Activated naive CD8-positive, alpha-beta T cell treated with anti-CD3 and anti-CD28 coated beads, Interleukin-2, amount 10 ng/mL, durations not matched to agents 7 days and 5 days (primary cell): ENCODE data around the gene TMEM178A. TPM values are rescaled to one million over a fixed set of nuclear protein-coding genes. Genes with fewer than 3 reads are reported as not detected.
"Not testable (repeated sequence)": the region's sequence is repeated elsewhere in the genome, so short reads cannot be mapped to it uniquely, and the experiment has no call there.

Experiments
- ATAC-seq: fragments of 150-1000 bp; cut with Tn5 transposase; one replicate; pipeline ENCODE4 v1.10.0; 2021; ENCODE audit warnings: low read depth, moderate library complexity
- POLR2A ChIA-PET: fragments of 350-600 bp; sonication (Branson Sonifier 250); formaldehyde crosslinking; loops from one replicate; lab custom pipeline; 2021; ENCODE audit warnings: antibody characterized with exemption; lab: Charles Lee
- DNase-seq: peaks from one replicate; pipeline ENCODE4 v3.0.0; 2021
- H3K27ac Mint-ChIP-seq: one replicate; pipeline ENCODE4 v1.8.0; 2022; ENCODE audit warnings: mild to moderate bottlenecking, mixed read lengths
- H3K27me3 Mint-ChIP-seq: one replicate; pipeline ENCODE4 v1.8.0; 2022; ENCODE audit warnings: mild to moderate bottlenecking, moderate library complexity, mixed read lengths
- H3K36me3 Mint-ChIP-seq: one replicate; pipeline ENCODE4 v1.8.0; 2021; ENCODE audit warnings: mild to moderate bottlenecking, mixed read lengths
- H3K4me1 Mint-ChIP-seq: one replicate; pipeline ENCODE4 v1.8.0; 2021; ENCODE audit warnings: mixed read lengths
- H3K4me3 Mint-ChIP-seq: one replicate; pipeline ENCODE4 v1.8.0; 2022; ENCODE audit warnings: mild to moderate bottlenecking, moderate library complexity, mixed read lengths
- H3K9me3 Mint-ChIP-seq: one replicate; pipeline ENCODE4 v1.8.0; 2021; ENCODE audit warnings: mixed read lengths
- total RNA-seq, 2 experiments: library from RNA; stranded (reverse); gene quantifications; one replicate each; pipeline ENCODE4 v1.2.3, GENCODE V29; 2021

TMEM178A gene
- total RNA-seq, 2 experiments from 2014 or later, result 0.17 to 0.23 TPM

DNA sequence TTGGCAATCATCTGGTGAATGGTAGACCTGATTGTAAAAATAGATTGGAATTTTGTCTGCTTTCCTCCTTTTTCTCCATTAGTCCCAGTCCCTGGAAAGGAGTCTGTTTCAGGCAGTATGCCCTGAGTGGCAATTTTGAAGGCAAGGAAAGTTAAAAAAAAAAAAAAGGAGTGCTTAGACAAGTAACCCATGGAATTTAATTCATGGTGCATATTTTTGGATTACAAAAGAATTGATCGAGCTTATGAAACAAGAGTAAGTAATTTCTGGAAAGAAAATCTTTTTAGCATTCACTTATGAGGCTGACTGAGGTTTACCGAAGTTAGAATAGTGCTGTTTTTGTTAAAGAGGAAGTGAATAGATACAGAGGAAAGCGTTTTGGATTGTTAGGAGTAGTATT, 29.4 kb upstream of the TMEM178A start:
- Mint-ChIP-seq H3K4me3 (no peak overlapping the region), H3K4me1 (no peaks in the 10 kb centered on the region), H3K27me3 (no peaks in the 10 kb centered on the region), H3K36me3 (no peaks in the 10 kb centered on the region), H3K9me3 (no peaks in the 10 kb centered on the region), H3K27ac (no peak overlapping the region)
- POLR2A ChIA-PET, result no interaction called here
- ATAC-seq (no peak), DNase-seq (no peak)

DNA sequence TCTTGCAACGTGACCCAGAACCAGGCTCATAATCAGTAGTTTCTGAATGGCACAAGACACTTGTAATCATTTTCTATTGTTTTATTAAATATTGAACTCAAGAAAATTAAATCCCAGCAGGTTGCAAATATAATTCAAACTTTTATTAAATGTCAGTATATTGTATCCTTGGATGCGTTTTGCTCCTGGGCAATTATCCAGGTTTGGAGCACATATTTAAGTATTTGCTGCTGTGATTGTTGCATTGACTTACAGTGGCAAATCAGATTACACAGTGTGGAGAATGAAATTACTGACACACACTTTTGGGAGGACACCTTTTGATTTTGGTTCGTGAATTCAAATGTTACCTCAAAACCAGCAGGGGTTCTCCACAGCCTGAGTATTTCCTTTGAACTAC, 27.1 kb upstream of the TMEM178A start:
- no peaks in the 10 kb centered on the region for H3K9me3 Mint-ChIP-seq
- H3K27me3 Mint-ChIP-seq, result no peaks in the 10 kb centered on the region
- H3K36me3 Mint-ChIP-seq, result no peaks in the 10 kb centered on the region
- POLR2A ChIA-PET, result no interaction called here
- DNase-seq (no peak), ATAC-seq (no peak)
- no peak overlapping the region for H3K4me3 Mint-ChIP-seq
- H3K4me1 Mint-ChIP-seq, result no peaks in the 10 kb centered on the region
- H3K27ac Mint-ChIP-seq, result no peak overlapping the region

DNA sequence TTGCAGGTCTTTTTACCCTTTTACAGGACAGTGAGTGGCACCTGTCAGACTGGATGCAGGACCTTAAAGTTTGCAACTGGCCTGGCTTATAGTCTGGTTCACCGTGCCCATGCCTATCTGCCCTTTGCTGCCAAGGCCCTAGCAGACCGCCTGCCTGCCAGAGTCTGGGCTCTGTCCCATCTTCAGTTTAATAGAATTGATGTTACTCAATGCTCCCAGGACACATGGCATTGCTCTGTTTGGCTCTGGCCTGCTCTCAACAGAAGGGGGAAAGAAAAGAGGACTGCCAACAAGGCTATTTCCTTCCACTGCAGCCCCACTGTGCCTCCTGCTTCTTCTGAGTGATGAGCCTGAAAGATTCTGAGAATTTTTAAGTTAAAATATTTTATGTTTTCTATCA, 25.6 kb upstream of the TMEM178A start:
- H3K4me1 Mint-ChIP-seq, result no peaks in the 10 kb centered on the region
- ATAC-seq, result no peak
- H3K4me3 Mint-ChIP-seq, result no peak overlapping the region
- POLR2A ChIA-PET, result no interaction called here
- DNase-seq, result no peak
- no peaks in the 10 kb centered on the region for H3K9me3 Mint-ChIP-seq
- H3K36me3 Mint-ChIP-seq, result no peaks in the 10 kb centered on the region
- H3K27ac Mint-ChIP-seq, result no peak overlapping the region
- H3K27me3 Mint-ChIP-seq, result no peaks in the 10 kb centered on the region

DNA sequence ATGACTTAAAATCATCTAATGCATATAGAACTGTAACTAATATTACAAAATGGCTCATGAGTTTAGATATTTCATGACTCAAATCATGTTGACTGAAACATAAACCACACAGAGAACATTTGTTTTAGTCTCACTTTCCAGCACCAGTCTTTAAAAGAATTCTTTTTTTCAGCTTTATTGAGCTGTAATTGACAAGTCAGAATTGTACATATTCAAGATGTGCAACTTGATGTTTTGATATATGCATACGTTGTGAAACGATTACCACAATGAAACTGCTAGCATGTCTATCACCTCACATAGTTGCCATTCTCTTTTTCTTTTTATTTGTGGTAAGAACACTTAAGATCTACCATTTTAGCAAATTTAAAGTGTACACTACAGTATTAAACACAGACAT, 25.0 kb upstream of the TMEM178A start:
- Mint-ChIP-seq H3K4me3 (no peak overlapping the region), H3K27ac (no peak overlapping the region), H3K27me3 (no peaks in the 10 kb centered on the region), H3K9me3 (no peaks in the 10 kb centered on the region), H3K4me1 (no peaks in the 10 kb centered on the region), H3K36me3 (no peaks in the 10 kb centered on the region)
- ATAC-seq, result no peak
- POLR2A ChIA-PET, result no interaction called here
- DNase-seq, result no peak

DNA sequence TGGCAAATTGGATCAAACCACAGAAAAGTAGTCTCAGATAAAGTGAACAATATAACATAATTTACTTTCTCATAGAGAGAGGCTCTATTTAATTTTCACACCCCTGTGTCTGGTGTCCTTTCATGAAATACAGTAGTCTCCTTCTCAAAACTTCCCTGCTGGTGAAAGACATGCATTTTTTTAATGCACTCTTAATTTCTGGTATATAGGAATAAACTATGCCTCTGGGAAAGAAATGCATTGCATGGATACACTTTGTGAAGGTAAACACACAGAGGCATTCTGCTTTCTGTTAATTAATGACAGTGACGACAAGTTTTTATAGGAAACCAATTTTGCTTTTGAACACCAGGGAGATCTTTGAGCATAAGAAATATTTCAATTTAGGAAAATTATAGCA, 24.1 kb upstream of the TMEM178A start:
- no peak for DNase-seq
- no peak overlapping the region for H3K4me3 Mint-ChIP-seq
- ATAC-seq, result no peak
- H3K27me3 Mint-ChIP-seq, result no peaks in the 10 kb centered on the region
- H3K27ac Mint-ChIP-seq, result no peak overlapping the region
- POLR2A ChIA-PET, result no interaction called here
- H3K36me3 Mint-ChIP-seq, result no peaks in the 10 kb centered on the region
- H3K4me1 Mint-ChIP-seq, result no peaks in the 10 kb centered on the region
- H3K9me3 Mint-ChIP-seq, result no peaks in the 10 kb centered on the region

DNA sequence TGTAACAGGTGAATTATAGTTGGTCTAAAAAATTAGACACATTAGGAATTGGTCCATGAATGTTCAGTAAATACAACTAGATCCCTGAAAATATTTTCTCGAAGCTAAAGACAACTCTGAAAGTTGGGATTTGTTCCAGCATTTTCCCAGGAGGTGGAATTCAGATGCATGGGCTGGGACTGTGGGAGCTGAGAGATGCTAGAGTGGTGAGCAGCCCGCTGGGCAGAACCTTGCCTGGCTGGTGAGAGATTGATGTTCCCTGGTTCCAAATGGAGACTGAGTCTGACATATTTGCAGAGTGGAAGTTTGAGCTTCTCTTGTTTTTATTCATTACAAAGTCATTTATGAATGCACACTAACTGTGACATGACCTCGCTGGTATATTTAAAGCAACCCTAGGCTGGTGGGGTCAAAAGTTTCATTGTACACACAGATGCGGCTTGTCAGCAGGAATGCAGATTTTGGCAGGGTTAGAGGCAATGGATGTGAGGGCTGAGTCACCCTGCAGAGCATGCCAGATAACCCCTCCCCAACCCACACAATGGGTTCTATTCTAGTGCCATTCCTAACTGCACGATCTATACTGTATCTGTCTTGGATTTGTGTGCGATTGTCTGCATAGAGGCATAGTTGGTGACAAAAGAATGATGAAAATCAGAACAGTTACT, 23.5 kb upstream of the TMEM178A start:
- POLR2A ChIA-PET, result no interaction called here
- DNase-seq (no peak), ATAC-seq (no peak)
- no peaks in the 10 kb centered on the region for H3K27me3 Mint-ChIP-seq
- no peak overlapping the region for H3K27ac Mint-ChIP-seq
- H3K4me1 Mint-ChIP-seq, result no peaks in the 10 kb centered on the region
- no peaks in the 10 kb centered on the region for H3K36me3 Mint-ChIP-seq
- H3K4me3 Mint-ChIP-seq, result no peak overlapping the region
- H3K9me3 Mint-ChIP-seq, result no peaks in the 10 kb centered on the region

DNA sequence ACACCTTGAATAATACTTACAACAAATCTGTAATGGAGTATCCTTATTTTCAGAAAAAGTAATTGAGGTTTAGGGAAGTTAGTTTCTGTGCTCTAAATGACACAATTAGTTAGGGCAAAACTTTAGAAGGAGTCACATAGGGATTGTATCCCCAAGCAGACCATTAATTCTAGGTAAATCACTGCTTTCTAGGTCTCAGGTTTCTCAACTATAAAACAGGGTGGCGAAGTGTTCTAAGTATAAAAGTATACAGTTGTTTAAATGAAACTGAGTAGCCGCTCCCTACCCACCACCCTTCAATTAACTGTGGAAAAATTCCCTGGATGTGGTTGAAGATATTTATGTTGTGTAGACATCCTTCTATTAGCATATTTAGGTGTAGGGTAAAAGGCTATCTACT, 19.9 kb upstream of the TMEM178A start:
- ATAC-seq, result no peak
- Mint-ChIP-seq H3K4me1 (no peaks in the 10 kb centered on the region), H3K27me3 (no peaks in the 10 kb centered on the region), H3K36me3 (no peaks in the 10 kb centered on the region), H3K9me3 (no peaks in the 10 kb centered on the region), H3K4me3 (no peak overlapping the region), H3K27ac (no peak overlapping the region)
- POLR2A ChIA-PET, result no interaction called here
- no peak for DNase-seq

DNA sequence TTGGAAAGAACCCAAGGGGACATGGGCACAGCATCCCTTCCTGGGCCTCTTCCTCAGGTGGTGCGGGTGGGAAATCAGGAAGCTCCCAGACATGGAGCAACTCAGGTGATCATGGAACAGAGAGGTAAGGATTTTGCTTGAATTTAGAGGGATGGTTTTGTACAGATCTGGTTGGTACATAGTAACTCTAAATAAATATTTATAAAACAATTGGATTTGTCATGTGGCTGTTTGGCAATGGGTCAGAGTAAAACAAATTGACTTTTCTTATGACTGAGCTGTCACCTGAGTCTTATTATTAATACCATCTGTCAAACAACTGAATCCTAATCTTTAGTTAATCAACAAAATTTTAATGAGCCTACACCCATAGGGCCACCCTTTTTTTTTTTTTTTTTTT, 19.4 kb upstream of the TMEM178A start:
- DNase-seq (no peak), ATAC-seq (no peak)
- H3K27me3 Mint-ChIP-seq, result no peaks in the 10 kb centered on the region
- H3K27ac Mint-ChIP-seq, result no peak overlapping the region
- H3K4me3 Mint-ChIP-seq, result no peak overlapping the region
- no peaks in the 10 kb centered on the region for H3K36me3 Mint-ChIP-seq
- H3K9me3 Mint-ChIP-seq, result no peaks in the 10 kb centered on the region
- no peaks in the 10 kb centered on the region for H3K4me1 Mint-ChIP-seq
- POLR2A ChIA-PET, result no interaction called here

DNA sequence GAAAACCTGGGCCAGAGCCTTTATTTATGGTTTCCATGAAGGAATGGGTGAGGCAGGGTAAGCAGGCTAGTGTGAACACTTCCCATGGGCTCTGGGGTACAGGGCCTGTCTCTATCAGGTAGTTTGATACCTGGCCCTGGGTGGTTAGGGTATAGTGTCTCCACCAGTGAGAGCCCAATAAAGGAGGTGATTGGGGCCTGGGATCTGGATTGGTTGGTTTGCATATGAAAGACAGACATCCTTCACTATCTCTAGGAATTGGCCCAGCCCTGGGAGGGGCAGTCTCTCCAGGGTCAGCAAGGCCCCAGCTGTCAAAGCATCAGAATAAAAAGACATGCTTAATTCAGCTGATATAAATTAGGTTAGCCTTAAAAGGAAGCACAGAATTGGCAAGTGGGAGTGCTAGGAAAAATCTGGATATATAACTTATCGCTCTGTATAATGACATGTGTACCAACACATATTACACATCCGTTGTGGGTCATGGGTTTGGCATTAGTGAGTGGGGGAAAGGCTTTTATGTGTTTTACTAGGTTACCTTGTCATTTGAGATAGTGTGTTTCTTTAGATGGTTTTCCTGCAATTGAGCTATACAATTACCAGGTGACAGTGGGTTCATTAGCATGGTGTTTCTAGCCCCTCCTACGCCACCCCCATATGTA, 18.5 kb upstream of the TMEM178A start:
- POLR2A ChIA-PET, result no interaction called here
- Mint-ChIP-seq H3K4me3 (no peak overlapping the region), H3K27ac (no peak overlapping the region), H3K27me3 (no peaks in the 10 kb centered on the region), H3K4me1 (no peaks in the 10 kb centered on the region), H3K36me3 (no peaks in the 10 kb centered on the region), H3K9me3 (no peaks in the 10 kb centered on the region)
- DNase-seq, result no peak
- no peak for ATAC-seq

DNA sequence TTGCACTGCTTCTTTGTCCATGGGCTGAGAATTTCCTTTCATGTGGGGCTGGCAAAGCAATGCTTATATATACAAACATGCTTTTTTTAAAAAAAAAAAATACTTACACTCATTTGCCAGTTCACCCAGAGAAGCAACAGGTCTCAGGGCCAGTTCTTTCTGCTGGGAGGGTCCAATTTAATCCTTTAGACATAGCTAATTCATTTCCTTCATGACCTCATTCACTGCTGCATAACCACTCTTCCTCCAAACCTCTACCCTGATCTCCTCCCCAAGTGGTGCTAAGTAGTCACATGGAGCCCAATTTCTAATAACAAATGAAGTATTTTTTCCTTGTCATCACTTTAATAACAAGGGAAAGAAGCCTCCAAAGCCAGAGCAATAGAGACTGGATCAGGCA, 17.1 kb upstream of the TMEM178A start:
- ATAC-seq, result no peak
- Mint-ChIP-seq H3K27ac (no peak overlapping the region), H3K4me3 (no peak overlapping the region), H3K36me3 (no peaks in the 10 kb centered on the region), H3K27me3 (no peaks in the 10 kb centered on the region), H3K4me1 (no peaks in the 10 kb centered on the region), H3K9me3 (peaks cover 4% of the 10 kb centered on the region)
- POLR2A ChIA-PET, result no interaction called here
- DNase-seq, result no peak

DNA sequence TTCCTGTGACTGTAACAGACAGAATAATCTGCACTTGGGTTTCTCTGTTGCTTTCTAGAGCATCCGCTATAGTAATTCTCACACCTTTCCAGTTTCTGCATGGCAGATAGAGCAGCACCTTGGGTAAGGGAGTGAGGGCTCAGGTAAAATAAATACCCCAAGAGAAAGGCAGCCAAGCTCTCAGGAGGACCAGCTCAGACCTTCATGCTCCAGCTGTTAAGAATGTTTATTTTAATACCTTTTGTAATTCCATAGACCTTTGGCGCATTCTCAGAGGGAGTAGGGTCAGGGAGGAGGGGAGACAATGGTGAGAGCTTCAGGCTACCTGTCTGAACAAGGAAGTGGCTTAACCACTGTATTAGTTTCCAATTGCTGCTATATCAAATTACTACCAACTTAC, 16.2 kb upstream of the TMEM178A start:
- Mint-ChIP-seq H3K9me3 (peaks cover 7% of the 10 kb centered on the region), H3K36me3 (no peaks in the 10 kb centered on the region), H3K27ac (no peak overlapping the region), H3K27me3 (peaks cover 3% of the 10 kb centered on the region), H3K4me1 (no peaks in the 10 kb centered on the region), H3K4me3 (no peak overlapping the region)
- POLR2A ChIA-PET, result no interaction called here
- DNase-seq, result no peak
- no peak for ATAC-seq

DNA sequence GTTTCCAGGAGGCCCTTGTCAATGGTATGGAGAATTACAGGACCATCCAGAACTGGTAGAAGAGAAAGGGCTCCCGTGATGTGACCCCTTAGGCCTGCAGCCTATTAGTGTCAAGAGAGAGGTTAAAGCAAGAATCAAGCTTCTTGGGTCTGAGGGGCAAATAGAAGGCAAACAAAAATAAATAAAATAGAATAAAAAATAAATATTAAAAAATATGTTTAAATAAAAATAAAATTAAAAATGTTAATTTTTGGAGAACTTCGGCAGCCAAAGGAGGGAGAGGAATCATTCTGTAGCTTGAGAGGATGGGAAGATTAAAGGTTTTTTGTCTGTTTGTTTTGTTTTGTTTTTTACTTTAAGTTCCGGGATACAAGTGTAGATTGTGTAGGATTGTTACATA, 15.2 kb upstream of the TMEM178A start:
- DNase-seq, result no peak
- Mint-ChIP-seq H3K4me3 (no peak overlapping the region), H3K4me1 (no peaks in the 10 kb centered on the region), H3K27ac (no peak overlapping the region), H3K36me3 (no peaks in the 10 kb centered on the region), H3K27me3 (peaks cover 3% of the 10 kb centered on the region), H3K9me3 (peaks cover 9% of the 10 kb centered on the region)
- no peak for ATAC-seq
- POLR2A ChIA-PET, result no interaction called here

DNA sequence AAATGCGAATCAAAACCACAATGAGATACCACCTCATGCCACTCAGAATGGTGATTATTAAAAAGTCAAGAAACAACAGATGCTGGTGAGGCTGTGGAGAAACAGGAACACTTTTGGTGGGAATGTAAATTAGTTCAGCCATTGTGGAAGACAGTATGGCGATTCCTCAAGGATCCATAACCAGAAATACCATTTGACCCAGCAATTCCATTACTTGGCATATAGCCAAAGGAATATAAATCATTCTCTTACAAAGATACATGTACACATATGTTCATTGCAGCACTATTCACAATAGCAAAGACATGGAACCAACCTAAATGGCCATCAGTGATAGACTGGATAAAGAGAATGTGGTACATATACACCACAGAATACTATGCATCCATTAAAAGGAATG, 9.5 kb upstream of the TMEM178A start:
- H3K4me3 Mint-ChIP-seq, POLR2A ChIA-PET, H3K9me3 Mint-ChIP-seq, H3K36me3 Mint-ChIP-seq, H3K27ac Mint-ChIP-seq, DNase-seq, ATAC-seq, H3K4me1 Mint-ChIP-seq: not testable (repeated sequence)
- H3K27me3 Mint-ChIP-seq, result peaks cover 17% of the 10 kb centered on the region

DNA sequence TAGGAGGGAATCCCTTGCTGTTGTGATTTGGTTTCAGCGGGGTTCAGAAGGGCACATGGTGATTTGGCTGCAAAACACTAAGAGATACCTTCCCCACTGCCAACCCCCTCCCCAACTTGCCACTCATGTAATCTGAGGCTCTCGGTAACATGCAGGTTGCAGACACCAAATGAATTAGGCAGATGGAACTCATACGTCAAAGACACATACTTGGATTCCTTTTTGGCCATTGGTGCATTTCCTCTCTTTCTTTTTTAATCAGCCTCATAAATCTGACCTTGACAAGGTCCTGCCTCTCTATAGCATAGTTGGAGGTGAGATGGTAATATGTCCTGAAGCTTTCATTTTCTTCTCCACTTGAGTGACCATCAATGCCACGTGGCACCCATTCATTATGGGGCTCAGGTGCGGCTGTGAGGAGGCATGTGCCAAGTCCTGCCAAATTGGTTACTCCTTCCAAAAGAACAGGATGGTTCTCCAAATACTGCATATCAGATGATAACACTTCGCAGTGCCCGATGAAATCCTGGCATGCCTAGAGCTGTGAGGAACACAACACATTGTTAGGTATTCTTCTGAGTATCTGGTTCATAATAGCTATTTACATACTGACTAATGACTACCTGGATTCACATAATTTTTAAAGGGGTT, 8.3 kb upstream of the TMEM178A start:
- ATAC-seq, result no peak
- Mint-ChIP-seq H3K4me1 (no peaks in the 10 kb centered on the region), H3K27me3 (peaks cover 25% of the 10 kb centered on the region), H3K4me3 (no peak overlapping the region), H3K36me3 (no peaks in the 10 kb centered on the region), H3K9me3 (peaks cover 9% of the 10 kb centered on the region), H3K27ac (no peak overlapping the region)
- no peak for DNase-seq
- POLR2A ChIA-PET, result no interaction called here
